ENCODE measurements around the gene ZNF70. TPM values are rescaled to one million over a fixed set of nuclear protein-coding genes. Genes with fewer than 3 reads are reported as not detected.
A peak's percentile ranks its signal among the peaks of the same experiment; 100 is the strongest.

ZNF70 gene
- total and polyA plus RNA-seq, 2 of the 13 experiments (the other 11 are each of a cell fraction or from before 2014, with no cell fraction given): 0.62 to 3.6 TPM

DNA sequence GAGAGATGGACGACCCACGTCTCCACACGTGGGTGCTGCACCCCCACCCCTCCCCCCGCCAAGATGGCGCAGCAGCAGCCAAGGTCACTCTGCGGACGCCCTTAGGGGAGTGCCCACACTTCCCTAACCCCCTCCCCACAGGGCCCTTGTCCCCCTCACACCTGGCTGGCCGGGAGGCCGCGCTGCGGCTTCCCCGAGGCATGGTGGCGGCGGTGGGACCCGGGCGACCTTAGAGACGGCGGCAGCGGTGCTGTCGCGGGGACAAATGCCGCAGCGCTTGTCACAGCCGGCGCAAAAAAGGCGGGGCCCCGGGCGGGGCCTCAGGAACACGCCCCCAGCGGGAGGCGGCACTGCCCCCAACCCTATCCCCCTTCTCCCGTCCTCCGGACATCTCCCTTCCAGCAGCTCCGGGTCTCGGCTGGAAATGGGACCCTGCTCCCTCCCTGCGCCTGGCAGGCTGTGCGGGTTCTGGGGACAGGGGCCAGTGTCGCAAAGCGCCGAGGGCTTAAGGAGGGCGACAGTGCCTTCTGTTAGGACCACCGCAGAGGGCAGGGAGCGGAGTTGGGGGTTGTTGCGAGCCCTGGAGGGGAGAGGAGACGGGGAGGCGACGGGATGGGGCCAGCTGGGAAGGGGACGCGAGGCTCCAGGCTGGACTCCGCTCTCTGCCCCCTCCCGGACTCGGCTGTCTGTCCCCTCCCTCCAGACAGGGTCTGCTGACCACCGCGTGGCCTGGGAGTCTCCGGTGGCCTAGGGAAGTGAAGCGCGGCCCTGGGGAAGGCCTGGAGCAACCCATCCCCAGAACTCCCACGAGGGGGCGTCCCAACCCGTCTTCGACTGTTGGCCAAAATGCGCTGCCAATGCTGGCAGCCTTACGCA lies 17.0 kb upstream of the ZNF70 start, which contains the start of gene CHCHD10 (continued):
- TF ChIP-seq, protein P1, sequence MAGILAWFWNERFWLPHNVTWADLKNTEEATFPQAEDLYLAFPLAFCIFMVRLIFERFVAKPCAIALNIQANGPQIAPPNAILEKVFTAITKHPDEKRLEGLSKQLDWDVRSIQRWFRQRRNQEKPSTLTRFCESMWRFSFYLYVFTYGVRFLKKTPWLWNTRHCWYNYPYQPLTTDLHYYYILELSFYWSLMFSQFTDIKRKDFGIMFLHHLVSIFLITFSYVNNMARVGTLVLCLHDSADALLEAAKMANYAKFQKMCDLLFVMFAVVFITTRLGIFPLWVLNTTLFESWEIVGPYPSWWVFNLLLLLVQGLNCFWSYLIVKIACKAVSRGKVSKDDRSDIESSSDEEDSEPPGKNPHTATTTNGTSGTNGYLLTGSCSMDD (CRISPR knock-in tag; IDR thresholded peaks at IDR 0.05): no peak
- TF ChIP-seq PAWR (CRISPR knock-in tag; IDR thresholded peaks at IDR 0.05; ENCODE audit: borderline replicate concordance) (no peak), ZMYM4 (CRISPR knock-in tag; IDR thresholded peaks at IDR 0.05) (peak; percentile 74), MBD4 (IDR thresholded peaks at IDR 0.05; ENCODE audit: borderline replicate concordance, low read length) (no peak), ARID5B (CRISPR knock-in tag; IDR thresholded peaks at IDR 0.05) (peak; percentile 5; the same call in 1 of the 2 replicates), NR2F1 (CRISPR knock-in tag; IDR thresholded peaks at IDR 0.05) (no peak), GATAD1 (CRISPR knock-in tag; IDR thresholded peaks at IDR 0.05) (no peak), ZNF274 (CRISPR knock-in tag; IDR thresholded peaks at IDR 0.05) (no peak; the same call in 1 of the 2 replicates), ZNF878 (CRISPR knock-in tag; IDR thresholded peaks at IDR 0.05) (0 out of 2 replicates have a peak, but pooled peaks have one; percentile 14), REXO4 (CRISPR knock-in tag; IDR thresholded peaks at IDR 0.05; ENCODE audit: borderline replicate concordance) (no peak), ZNF678 (CRISPR knock-in tag; IDR thresholded peaks at IDR 0.05) (no peak)
- TF ChIP-seq, protein P2, sequence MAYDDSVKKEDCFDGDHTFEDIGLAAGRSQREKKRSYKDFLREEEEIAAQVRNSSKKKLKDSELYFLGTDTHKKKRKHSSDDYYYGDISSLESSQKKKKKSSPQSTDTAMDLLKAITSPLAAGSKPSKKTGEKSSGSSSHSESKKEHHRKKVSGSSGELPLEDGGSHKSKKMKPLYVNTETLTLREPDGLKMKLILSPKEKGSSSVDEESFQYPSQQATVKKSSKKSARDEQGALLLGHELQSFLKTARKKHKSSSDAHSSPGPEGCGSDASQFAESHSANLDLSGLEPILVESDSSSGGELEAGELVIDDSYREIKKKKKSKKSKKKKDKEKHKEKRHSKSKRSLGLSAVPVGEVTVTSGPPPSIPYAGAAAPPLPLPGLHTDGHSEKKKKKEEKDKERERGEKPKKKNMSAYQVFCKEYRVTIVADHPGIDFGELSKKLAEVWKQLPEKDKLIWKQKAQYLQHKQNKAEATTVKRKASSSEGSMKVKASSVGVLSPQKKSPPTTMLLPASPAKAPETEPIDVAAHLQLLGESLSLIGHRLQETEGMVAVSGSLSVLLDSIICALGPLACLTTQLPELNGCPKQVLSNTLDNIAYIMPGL (CRISPR knock-in tag; IDR thresholded peaks at IDR 0.05; ENCODE audit: borderline replicate concordance in 1 of 2, low read depth in 1 of 2): peak; percentile 82 to 92
- TF ChIP-seq, protein P3, sequence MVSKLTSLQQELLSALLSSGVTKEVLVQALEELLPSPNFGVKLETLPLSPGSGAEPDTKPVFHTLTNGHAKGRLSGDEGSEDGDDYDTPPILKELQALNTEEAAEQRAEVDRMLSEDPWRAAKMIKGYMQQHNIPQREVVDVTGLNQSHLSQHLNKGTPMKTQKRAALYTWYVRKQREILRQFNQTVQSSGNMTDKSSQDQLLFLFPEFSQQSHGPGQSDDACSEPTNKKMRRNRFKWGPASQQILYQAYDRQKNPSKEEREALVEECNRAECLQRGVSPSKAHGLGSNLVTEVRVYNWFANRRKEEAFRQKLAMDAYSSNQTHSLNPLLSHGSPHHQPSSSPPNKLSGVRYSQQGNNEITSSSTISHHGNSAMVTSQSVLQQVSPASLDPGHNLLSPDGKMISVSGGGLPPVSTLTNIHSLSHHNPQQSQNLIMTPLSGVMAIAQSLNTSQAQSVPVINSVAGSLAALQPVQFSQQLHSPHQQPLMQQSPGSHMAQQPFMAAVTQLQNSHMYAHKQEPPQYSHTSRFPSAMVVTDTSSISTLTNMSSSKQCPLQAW (CRISPR knock-in tag; IDR thresholded peaks at IDR 0.05): peak; percentile 83
- TF ChIP-seq, protein P4, sequence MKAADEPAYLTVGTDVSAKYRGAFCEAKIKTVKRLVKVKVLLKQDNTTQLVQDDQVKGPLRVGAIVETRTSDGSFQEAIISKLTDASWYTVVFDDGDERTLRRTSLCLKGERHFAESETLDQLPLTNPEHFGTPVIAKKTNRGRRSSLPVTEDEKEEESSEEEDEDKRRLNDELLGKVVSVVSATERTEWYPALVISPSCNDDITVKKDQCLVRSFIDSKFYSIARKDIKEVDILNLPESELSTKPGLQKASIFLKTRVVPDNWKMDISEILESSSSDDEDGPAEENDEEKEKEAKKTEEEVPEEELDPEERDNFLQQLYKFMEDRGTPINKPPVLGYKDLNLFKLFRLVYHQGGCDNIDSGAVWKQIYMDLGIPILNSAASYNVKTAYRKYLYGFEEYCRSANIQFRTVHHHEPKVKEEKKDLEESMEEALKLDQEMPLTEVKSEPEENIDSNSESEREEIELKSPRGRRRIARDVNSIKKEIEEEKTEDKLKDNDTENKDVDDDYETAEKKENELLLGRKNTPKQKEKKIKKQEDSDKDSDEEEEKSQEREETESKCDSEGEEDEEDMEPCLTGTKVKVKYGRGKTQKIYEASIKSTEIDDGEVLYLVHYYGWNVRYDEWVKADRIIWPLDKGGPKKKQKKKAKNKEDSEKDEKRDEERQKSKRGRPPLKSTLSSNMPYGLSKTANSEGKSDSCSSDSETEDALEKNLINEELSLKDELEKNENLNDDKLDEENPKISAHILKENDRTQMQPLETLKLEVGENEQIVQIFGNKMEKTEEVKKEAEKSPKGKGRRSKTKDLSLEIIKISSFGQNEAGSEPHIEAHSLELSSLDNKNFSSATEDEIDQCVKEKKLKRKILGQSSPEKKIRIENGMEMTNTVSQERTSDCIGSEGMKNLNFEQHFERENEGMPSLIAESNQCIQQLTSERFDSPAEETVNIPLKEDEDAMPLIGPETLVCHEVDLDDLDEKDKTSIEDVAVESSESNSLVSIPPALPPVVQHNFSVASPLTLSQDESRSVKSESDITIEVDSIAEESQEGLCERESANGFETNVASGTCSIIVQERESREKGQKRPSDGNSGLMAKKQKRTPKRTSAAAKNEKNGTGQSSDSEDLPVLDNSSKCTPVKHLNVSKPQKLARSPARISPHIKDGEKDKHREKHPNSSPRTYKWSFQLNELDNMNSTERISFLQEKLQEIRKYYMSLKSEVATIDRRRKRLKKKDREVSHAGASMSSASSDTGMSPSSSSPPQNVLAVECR (CRISPR knock-in tag; IDR thresholded peaks at IDR 0.05; ENCODE audit: borderline replicate concordance): peak; percentile 87
